Dermis blood vessel endothelial cell (primary cell): ENCODE measurements around the gene UFD1. TPM values are rescaled to one million over a fixed set of nuclear protein-coding genes. Genes with fewer than 3 reads are reported as not detected.

Source experiments
- DNase-seq: peaks from one replicate; pipeline ENCODE4 v3.0.0; 2010
- total RNA-seq: library from RNA; depleted of rRNA; stranded (reverse); fragments of >200 nt; gene quantifications from 2 replicates; pipeline ENCODE4 v1.2.3, GENCODE V29; 2014

The UFD1 gene, protein sequence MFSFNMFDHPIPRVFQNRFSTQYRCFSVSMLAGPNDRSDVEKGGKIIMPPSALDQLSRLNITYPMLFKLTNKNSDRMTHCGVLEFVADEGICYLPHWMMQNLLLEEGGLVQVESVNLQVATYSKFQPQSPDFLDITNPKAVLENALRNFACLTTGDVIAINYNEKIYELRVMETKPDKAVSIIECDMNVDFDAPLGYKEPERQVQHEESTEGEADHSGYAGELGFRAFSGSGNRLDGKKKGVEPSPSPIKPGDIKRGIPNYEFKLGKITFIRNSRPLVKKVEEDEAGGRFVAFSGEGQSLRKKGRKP
- 105 and 147 TPM in 2 replicates for total RNA-seq

DNA sequence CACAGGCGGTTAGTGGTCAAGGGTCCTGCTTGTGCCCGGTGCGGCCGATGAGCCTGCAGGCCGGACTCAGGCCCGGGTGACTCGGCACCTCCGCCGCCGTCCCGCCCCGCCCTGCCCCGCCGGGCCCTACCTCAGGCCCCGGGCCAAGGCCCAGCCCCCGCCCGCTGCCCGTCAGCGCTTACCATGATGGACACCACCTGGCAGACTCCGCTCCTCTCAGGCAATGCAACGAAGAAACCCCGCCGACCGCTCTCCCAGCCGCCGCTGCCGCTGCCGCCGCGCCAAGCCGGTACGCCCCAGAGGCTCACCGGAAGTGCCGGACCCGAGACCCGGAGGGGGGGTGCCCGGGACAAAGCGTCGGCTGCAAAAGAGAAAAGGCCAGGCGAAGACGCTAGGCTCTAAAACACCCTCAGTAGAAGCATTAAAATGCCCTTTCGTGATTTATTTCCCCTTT lies at the start of gene UFD1:
Gene UFD1 (minus strand): TSS at position 293 of the 454 bp plus-strand sequence. CDS start 108 bp downstream, at position 185.
- peak; percentile 79 for DNase-seq

DNA sequence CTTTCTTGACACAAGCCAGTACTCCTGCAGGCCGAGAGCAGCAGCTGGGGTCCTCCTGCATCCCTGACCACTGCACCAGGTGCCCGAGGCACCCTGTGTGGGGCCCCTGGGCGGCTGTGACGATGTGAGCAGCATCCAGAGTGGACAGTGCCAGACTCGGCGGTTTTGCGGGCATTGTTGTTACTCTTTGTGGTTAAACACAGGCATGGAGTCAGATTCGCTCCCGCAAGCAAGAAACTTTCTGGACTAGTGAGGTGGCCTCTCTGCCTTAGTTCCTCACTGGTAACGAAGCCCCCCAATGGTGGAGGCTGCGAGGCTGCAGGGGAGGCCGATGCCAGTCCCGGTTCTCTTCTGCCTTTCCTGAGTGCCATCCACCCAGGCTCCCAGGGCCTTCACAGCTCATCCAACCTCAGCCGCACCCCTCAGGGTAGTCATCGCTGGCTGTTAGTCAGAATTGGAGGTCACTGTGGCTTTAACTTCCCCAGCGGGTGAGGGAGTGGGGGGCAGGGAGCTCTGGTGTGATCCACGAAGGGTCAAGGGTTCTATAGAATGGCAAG lies 48.9 kb upstream of the UFD1 start:
- DNase-seq: no peak

DNA sequence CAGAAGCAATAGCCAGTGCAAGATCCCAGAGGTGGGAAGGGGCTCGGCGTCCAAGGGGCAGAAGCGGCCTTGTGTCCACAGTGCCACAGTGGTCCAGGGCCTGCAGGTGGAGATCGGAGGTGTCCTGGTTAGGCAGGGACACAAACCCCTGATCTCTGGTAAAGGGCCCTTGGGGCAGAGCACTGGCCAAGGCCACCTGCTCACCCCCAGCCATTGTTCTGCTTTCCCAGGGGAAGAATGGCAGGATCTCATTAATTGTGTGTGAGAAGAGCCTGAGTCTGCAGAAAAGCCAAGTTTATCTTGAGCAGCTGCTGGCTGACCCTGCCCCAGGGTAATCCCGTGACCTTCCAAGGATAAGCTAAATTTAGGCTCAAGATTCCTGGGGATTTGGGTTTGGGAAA lies 48.3 kb upstream of the UFD1 start:
- peak; percentile 78 for DNase-seq

DNA sequence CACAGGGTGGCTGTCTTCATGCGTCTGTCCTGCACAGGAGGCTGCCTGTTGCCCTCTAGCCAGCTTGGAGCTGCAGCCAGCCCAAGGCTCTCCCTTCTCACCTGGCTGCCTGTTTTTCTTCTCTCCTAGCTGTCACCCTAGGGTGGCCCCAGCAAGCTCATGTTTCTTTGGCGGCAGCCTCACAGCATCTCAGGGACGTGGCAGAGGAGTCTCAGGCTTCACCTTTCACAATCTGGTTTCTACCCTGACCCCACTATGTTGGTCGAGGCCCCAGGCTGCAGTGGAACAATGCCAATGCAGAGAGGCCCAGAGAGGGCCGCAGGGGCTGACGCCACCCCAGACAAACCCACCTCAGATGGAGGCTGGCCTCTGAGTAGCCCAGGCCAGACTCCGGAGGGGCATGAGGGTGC lies 47.7 kb upstream of the UFD1 start:
- no peak for DNase-seq

DNA sequence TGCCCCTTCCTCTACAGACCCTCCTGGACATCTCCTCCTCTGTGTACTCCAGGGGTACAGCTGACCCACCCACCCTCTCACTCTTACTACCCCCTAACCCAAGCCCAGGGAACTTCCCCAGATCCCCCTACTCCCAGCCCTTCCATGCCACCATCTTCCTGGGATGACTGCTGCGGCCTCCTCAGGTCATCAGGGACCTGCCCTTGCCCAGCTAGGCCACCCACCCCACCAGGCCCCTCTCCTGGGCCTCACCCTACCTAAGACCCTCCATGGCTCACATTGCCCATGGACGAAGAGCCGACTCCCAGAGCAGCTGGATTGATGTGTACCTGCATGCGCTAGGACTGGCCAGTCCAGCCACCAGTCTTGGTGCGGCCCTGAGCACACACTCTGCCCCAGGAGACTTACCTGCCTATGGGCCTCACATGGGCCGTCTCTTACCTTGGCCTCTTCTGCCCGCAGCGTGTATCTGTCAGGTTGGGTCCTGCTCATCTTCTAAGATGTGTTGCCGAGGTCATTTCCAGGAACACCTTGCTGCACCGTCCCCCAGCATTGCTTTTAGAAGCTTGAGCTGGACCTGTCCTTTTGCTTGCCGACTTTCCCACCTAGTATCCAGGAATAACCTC lies 47.2 kb upstream of the UFD1 start:
- DNase-seq: no peak

DNA sequence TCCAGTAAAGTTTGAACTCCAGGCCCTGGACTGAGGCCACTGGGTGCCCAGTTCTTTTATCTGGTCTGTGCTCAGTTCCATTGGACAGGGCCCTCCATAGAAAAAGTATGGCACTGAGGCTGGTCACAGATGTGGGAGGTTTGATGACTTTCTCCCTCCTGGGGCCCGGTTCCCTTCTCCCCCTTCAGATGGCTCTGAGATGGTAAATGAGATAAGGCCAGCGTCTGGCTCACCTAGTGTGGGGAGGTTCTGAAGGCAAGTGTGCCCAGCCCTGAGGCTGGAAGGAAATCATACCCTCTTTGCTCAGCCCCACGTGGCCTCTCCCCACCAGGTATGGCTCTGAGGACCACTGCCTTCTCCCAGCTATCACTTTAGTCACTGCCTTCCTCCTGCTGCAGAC lies 46.7 kb upstream of the UFD1 start:
- no peak for DNase-seq

DNA sequence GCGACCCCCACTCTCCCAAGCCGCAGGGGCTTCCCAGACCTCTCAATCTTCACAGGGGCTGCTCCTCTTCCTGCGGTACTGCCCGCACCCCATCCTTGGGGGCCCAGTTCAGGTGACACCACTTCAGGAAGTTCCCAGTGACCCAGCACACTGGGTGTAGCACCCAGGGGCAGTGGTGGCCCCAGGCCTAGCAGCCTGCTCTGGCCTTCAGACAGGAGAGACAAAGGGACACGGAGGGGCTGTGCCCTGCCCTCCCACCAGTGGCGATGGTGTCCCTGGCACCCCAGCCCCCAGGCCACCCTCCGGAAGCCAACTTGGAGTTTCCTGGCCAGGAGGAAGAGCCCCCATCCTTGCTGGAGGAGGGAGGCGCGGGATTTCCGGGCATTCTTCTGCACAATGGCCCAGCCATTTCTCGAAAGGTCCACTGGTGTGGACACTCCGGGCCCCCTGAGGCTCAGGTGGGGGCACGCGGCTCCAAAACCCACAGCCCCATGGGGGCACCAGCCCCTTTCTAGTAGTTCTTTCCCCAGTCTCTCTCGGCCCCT lies 46.2 kb upstream of the UFD1 start:
- peak; percentile 70 for DNase-seq

DNA sequence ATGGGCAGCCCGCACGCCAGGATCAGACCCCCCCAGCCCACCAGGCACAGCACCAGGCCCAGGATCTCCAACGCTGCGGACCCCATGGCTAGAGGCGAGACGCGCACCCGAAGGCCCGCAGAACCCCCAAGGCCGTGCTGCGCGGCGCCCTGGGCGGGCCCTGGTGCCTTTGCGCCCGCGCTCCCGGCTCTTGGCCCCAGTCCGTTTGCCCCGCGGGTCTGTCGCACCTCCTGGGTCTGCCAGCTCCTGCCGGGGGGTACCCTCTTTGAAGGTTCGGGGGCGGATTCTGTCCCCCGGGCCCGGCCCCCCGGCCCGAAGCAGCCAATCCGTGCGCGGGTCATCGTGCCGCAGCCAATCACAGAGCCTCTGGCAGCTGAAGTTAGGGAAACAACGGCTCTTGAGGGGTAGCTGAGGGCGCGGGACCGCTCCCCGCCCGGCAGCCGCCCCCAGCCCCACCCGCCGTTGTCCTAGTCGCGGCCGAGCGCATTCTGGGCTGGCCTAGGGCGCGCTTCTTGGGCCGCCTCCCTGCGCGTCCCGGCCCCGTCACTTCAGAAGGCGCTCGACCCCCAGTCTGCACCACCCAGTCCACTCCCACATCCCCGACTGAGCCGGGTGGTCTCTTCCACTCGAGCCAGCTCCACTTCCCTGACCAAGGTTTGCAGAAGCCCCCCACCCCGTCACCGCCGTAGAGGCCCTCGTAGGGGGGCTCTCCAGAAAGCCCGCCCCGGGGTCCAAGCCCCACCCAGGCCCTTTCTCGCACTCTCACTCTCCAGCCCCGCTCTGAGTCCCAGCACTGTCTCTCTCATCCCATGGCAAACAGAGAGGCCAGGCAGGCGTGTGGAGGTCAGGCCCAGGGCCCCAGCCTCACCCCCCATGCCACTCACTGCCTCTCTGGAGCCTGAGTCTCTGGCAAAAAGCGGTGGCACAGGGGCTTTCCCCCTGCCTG lies 45.5 kb upstream of the UFD1 start, which contains the start of gene CLDN5:
Gene CLDN5 (minus strand): TSS at position 241 of the 946 bp plus-strand sequence. CDS start 155 bp downstream, at position 86.
- peak; percentile 95 for DNase-seq

DNA sequence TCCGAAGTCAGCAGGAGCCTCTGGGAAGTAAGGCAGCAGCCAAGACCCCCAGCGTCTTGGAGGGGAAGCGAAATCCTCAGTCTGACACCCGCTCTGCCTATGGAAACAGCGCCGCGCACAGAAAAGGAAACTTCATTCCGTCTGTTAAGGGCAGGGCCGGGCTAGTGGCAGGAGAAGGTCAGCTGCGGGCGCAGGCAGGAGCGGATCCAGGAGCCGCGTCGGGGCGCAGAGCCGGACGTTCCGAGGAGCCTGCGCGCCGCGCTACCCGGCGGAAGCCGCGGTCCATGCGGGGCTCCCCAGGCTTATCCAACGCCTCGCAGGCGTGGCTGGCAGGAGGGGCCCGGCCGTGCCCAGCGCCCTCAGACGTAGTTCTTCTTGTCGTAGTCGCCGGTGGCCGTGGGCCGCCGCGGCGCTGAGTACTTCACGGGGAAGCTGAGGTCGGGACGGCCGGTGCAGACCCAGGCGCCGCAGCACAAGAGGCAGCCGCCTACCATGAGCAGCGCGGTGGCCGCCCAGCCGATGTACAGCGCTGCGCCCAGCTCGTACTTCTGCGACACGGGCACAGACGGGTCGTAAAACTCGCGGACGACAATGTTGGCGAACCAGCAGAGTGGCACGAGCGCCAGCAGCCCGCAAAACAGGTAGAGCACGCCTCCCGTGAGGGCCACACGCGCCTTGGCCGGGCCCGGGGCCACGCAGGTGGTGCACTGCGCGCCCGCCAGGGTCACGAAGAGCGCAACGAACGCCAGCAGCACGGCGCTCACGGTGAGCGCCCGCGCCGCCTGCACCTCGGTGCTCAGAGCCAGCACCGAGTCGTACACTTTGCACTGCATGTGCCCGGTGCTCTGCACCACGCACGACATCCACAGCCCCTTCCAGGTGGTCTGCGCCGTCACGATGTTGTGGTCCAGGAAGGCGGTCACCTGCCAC lies 44.5 kb upstream of the UFD1 start:
- DNase-seq: peak; percentile 70

DNA sequence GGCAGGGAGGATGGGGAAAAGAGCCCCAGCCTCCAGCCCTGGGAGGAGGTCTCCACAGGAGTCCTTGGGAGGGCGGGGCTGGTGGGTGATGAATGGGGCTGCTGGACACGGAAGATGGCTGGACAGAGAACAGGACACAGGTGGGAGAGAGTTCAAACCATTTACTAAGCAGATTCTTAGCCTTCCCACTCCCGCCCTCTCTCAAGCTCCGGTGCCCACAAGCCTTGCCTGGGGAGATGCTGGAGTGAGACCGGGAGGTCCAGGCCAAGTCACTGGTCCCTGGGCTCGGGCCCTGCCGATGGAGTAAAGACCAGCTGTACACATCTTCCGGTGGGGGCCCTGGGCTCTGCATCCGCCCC lies 43.9 kb upstream of the UFD1 start:
- no peak for DNase-seq

DNA sequence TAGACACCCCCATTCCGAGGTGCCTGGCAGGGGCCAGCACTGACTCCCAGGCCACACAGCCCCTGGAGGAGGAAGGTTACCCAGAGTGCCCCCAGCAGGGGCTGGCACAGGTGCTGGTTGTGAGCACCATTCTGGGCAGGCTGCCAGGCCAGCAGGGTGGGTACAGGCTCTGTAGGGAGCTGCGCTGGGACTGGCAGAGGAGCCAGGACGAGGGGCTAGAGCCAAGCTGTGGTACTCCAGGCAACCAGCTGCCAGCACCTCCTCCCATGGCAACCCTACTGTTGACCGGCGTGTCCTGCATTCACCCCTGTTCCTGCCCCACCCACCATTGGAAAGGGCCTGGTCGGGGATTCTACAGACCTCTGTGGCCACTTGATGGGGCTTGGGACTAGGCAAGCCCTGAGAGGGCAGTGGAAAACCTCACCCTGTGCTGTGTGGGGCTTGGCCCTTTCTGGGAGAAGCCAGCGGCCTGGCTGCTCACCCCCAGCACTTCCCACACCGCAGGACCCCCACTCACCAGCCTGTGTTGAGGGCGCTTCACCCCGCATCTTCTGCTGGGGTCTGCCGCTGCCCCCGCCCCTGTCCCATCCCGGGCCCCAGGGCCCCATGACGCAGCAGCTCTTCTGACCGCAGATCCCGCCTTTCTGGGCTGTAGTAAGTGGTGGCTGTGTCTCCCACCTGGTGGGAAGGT lies 43.3 kb upstream of the UFD1 start:
- DNase-seq: peak; percentile 50

DNA sequence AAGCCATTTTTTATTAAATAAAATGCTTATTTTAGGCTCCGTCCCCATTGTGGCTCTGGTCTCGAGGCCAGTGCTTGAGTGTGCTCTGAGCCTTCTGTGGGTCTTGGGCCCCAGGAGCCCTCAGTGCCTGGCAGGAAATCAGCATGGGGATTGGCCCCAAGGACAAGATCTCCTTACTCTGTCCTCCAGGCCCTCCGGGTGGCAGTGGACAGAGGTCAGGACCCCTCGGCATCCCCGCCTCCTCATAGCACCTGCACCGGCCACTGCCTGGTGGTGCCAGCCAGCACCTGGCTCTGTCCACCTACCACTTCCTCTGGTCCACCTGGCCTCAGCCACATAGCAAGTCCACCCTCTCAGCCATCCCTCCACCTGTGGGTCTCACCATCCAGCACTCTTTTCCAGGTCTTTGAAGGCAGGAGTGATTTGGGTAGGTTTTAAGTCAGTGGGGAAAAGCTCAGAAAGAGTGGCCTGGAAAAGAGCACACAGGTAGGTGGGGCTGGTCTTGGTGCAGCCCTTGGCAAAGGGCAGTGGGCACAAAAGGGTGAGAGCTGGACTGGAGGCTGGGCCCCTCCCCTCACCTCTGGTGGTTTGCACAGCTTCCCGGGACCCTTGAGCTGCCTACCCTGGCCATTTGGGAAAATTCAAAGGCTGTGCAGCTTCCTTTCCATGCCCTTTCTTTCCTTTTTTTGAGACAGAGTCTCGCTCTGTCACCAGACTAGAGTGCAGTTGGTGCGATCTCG lies 41.7 kb upstream of the UFD1 start:
- DNase-seq: peak; percentile 22

DNA sequence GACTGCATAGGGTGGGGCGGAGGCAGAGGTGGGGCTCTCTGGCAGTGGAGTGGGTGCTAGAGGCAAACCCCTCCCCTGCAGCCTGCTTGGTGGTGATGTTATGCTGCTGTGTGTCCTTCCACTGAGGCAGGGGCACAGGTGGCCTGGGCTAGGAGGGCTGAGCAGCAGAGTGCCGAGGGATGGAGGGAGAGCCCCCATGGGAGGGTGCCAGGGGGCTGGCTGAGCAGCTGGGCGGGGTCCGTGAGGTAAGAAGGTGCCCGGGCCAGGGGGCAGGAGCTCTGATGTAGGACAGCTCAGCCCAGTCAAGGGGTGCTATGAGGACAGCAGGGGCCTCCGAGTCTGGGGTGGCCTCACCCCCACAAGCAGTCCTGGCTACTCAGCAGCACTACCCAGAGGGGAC lies 41.0 kb upstream of the UFD1 start:
- DNase-seq: no peak

DNA sequence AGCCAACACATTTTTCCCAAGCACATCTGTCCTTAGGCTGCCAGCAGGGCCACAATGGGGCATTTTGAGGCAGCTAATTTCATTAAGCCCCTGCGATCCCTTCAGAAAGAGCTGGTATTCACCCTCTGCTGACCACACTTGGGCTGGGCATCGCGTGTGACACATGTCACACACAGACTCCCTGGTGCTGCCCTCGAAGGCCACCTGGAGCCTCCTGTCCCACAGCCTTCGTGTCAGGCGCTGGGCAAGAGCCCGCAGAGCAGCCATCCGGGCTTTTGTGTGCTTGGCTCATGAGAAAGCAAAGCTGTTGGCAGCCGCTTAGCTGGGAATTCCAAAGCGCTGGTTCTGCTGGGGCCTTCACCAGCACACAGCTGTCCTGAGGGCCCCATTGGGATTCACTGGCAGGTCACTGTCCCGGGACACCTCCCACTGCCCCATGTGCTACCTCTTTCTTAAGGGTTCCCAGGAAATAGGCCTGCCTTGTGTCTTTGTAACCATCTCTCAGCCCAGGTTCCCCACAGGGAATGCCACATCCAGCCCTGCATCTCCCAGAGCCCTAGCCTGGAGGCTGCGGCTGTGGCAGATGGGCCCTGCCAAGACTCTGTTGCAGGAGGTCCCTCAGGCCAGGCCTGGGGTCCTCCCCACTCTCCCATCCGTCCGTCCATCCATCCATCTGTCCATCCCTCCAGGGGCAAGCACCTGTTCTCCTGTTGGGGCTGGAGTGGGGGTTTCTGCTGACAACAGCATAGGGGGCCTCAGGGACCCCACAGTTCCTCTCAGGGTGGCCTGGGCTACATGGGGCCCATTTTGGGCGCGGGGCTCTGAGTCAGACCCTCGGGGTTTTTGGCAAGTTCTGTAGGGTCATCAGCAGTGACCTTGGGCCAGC lies 40.3 kb upstream of the UFD1 start:
- DNase-seq: peak; percentile 21

DNA sequence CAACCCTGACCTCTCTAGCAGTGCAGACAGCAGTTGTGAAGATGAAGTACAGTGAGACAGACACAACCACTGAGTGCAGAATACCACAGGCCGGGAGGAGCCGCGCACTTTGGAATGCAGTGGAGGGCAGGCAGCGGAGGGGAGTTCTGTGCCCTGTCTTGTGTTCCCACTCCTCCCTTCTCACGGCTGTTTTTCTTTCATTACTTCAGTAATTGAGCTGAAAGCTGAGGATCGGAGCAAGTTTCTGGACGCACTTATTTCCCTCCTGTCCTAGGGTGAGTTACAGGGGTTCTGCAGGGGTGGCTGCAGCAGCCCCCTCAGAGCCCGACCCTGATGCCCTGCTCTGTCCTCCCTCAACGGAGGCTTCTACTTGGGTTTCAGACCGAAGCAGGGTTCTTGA lies 39.6 kb upstream of the UFD1 start:
- DNase-seq: no peak

DNA sequence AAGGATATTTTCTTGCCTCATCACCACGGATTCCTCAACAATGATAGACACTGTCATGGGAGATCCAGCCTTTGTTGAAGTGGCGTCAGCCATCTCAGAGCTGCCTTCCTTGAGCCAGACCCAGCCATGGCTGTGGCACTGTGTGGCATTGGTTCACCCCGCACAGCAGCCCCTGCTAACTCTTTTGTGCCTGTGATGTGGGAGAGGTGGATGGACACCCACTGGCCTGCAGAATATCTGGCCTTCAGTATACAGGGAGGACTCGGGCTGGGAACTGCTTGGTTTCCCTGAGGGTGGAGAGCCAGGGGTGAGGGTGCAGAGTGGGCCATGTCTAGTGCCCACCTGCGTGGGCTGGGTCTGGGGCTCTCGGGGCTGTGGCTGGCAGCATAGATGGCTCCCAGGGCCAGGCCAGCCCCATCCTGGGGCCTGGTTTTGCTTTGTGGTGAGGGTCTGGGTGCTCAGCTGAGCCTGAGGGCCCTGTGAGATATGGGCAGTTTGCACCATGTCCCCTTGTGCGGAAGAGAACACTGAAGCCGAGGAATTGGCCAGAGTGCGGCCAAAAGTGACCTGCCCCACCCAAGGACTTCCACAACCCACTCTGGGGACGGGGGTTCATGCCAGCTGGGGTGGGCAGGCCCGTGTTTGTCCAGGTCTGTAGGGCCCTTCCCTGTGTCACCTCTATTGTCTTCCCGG lies 39.1 kb upstream of the UFD1 start:
- DNase-seq: no peak

DNA sequence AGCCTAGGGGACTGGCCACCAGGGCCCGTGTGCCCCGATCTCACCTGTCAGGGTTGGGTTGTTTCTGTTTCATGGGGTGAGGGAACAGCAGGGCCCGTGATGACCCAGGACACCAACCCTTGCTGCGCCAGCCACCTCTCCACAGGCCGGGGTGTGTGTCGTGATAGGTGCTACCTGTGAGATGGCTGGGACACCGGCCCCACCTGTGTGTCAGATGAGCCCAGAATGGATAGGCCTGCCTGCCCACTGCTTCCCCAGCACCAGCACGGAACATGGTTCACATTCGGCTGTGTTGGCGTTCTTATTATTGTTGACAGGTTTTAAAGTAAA lies 38.1 kb upstream of the UFD1 start:
- DNase-seq: no peak

DNA sequence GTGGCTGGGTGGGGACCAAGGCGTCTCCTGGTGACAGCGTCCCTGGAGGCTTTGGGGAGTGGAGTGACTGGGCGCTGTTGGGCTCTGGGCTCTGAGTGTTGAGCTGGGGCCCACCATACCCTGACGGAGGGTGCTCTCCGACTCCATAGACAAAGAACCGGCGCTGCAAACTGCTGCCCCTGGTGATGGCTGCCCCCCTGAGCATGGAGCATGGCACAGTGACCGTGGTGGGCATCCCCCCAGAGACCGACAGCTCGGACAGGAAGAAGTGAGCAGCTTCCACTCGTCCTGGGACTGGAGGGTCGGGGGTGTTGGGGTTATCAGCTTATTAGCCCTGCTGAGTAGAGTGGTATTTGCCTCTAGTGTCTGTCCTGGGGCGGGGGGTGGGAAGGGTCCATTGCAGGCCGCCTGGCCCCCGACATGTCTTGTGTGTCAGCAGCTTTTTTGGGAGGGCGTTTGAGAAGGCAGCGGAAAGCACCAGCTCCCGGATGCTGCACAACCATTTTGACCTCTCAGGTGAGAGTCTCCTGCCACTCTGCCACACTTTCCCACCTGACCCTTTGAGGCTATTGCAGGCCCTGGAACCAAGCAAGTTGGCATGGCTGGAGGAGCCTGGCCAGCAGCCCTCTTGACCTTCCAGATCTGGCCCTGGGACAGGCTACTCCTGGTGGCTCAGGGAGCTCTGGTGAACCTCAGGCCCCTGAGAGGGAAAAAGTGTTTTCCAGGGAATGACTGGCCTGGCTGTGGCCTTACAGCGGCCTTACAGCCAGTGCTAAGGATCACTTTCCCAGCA lies 37.6 kb upstream of the UFD1 start:
- no peak for DNase-seq
